GM12873 (cell line): ENCODE data around the gene PDZRN4.

Source experiments
- TF ChIP-seq, protein P1 (sequence below): IDR thresholded peaks from 2 replicates; pipeline ENCODE4 v1.5.1; 2012; ENCODE audit warnings: low read depth, mild to moderate bottlenecking, moderate library complexity, low read length, control low read depth; ENCODE audit not compliant: insufficient read depth; ENCODE audit errors: missing control alignments

The PDZRN4 gene

DNA sequence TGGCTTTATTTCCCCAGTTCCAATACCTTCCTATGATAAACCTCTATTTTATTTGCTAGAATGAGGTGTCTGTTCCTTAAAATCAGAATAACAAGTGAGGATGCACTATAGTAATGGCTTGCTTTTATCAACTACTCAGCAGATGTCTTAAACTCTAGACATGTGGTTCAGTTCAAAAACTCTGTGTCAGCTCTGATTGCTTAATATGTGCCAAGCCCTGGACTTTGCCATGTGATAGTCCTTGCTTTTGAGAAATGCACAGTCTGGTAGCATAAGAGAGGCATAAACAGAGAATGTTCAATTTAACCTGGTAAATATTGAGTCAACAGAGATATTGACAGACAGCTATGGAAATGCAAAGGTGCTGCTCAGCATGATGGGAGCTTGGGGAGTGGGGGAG, 254.8 kb downstream of the PDZRN4 start:
- TF ChIP-seq, protein P1, sequence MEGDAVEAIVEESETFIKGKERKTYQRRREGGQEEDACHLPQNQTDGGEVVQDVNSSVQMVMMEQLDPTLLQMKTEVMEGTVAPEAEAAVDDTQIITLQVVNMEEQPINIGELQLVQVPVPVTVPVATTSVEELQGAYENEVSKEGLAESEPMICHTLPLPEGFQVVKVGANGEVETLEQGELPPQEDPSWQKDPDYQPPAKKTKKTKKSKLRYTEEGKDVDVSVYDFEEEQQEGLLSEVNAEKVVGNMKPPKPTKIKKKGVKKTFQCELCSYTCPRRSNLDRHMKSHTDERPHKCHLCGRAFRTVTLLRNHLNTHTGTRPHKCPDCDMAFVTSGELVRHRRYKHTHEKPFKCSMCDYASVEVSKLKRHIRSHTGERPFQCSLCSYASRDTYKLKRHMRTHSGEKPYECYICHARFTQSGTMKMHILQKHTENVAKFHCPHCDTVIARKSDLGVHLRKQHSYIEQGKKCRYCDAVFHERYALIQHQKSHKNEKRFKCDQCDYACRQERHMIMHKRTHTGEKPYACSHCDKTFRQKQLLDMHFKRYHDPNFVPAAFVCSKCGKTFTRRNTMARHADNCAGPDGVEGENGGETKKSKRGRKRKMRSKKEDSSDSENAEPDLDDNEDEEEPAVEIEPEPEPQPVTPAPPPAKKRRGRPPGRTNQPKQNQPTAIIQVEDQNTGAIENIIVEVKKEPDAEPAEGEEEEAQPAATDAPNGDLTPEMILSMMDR = no peak

DNA sequence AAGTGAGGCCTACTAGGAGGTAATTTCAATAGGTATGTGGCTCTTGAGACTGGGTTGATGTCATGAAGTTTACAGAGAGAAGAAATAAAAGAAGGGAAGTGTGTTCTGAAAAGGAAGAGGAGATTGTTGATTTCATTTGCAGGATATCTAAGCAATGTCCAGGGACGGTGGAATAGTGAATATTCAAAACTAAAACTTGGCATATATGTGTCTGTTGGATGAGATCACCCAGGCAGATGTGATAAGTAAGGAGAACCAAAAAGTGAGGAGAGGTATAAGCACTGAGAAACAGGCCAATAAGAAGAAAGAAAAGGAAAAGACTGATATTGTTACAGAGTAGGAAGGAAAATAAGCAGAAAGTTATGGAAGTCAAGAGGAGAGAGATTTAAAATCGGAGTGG, 255.6 kb downstream of the PDZRN4 start:
- TF ChIP-seq, protein P1 = no peak

DNA sequence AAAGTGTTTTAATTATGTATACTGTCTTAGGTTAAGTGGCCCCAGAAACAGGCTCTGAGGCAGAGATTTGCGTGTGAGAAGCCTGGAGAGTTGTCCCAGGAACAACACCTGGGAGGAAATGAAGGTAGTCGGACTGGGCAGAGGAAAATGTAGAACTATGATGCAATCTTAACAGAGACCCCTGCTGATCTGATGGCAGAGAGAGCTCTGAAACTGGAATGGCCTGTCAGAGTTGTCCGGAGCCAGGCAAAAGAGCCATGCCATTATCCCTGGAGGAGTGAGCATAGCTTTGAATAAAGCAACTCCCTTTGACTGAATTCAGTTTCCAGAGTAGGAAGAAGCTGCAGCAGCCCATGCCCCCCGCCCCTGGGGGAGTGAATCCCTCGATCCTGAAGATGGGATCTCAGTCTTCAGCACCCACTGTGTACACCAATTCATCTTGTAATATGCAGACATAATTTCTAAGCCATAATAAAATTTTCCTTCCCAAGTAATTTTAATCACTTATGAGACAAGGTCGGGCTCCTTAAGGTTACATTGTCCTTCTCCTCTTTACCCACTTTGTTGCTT, 264.8 kb downstream of the PDZRN4 start:
- TF ChIP-seq, protein P1 = no peak

DNA sequence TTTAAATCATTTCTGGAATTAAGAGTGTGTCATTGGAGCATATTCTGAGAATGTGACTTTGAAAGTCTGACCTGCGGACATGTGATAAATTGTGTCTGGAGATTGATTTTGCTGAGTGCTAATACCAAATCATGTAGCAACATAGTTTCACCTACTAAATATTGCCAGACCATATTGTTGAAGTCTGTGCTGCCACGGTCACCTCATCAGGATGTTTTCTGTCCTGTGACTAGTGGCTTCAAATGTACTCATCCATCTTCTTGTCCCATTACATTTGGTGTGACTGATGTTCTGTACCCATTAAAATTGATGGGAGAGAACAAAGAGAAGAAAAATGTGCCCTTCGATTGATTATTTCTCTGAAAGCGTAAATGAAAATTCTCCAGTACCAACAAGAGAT, 265.3 kb downstream of the PDZRN4 start:
- TF ChIP-seq, protein P1 = no peak

DNA sequence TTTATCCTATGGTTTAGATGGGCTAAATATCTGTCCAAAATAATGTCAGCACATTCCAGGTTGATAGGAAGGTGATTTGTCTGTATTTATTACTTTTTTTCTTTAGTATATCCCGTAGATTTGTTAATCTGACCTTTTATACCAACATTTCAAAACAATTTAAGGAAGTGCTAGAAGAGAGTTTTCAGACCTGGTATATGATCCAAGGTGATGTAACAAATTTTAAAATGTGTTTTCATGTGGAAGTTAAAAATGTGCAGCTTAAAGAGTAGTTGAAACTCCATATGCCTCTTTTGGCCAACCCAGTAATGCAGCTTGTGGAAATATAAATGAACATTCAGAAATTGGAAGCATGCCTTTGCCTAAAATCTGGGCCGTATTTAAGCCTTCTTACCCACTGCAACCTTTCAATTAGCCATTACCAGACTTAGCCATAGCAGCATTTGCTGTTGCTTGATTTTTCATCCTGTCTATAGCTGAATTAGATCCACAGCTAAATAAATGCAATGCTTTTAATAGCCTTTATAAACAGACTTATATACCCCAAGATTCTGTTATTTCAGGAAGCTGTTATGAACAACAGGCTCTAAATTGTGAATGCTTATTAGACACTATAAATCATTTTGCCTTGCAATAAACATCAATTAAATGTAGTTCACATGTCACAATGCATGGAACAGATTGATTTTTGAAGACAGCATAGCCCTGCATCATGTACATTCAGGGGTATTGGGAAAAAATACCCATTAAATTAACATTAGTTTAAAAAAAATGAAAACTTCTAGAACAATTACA, 271.2 kb downstream of the PDZRN4 start:
- TF ChIP-seq, protein P1 = no peak

DNA sequence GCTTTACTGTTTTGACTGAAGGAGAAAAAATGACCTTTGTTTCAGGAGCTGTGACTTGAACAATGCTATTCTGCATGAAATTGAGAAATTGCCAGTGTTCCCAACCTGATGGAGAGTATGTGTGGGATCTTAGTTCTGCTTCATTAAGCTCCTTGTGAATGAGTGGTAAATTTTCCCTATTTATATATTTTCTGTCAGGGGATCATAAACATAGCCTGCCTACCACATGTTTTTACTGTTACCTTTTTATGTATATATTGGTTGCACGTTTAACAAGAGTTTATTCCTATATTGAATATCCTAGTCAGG, 271.7 kb downstream of the PDZRN4 start:
- TF ChIP-seq, protein P1 = no peak

DNA sequence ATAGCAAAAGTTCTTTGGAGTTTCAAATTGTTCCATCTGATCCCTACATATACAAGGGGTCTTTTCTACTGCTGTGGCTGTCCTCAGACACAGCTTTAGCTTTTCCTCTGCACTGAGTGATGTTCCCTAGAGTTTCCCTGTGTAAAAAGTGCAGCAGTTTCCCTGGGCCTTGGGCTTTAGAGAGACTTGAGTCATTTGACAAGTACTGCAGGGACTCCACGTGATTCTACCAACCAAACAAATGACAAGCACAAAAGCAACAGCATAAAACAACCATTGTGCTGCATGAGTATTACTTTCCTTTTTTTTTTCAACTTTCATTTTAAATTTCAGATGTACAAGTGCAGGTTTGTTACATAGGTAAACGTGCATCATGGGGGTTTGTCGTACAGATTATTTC, 272.8 kb downstream of the PDZRN4 start:
- TF ChIP-seq, protein P1 = no peak
